Measurements from ENCODE around the gene SLC22A23. TPM values are rescaled to one million over a fixed set of nuclear protein-coding genes. Genes with fewer than 3 reads are reported as not detected.

The SLC22A23 gene
- total RNA-seq, 1 donor from 2014 or later = 0.95 TPM

GRCh38 chr6:3233904-3234303 lies 222.9 kb downstream of the SLC22A23 start:
- POLR2A ChIA-PET = no interaction called here
- CTCF ChIA-PET = interaction anchor here (1.0 kb wide), 1 partner anchor 18 kb away, joined by 3 read pairs; no protein-coding TSS in a partner anchor
- Mint-ChIP-seq H3K4me1 (peaks cover 33% of the 10 kb centered on the region), H3K4me3 (no peak overlapping the region), H3K9me3 (no peaks in the 10 kb centered on the region), H3K27ac (no peak overlapping the region), H3K36me3 (ENCODE audit: low read depth) (no peaks in the 10 kb centered on the region), H3K27me3 (peaks cover 61% of the 10 kb centered on the region)
- no peak for DNase-seq
- intact Hi-C loops (cut with micrococcal nuclease) = loop anchor here (10.0 kb wide), 1 partner anchor 1609 kb away; no protein-coding TSS in a partner anchor
- TF ChIP-seq, protein P1, sequence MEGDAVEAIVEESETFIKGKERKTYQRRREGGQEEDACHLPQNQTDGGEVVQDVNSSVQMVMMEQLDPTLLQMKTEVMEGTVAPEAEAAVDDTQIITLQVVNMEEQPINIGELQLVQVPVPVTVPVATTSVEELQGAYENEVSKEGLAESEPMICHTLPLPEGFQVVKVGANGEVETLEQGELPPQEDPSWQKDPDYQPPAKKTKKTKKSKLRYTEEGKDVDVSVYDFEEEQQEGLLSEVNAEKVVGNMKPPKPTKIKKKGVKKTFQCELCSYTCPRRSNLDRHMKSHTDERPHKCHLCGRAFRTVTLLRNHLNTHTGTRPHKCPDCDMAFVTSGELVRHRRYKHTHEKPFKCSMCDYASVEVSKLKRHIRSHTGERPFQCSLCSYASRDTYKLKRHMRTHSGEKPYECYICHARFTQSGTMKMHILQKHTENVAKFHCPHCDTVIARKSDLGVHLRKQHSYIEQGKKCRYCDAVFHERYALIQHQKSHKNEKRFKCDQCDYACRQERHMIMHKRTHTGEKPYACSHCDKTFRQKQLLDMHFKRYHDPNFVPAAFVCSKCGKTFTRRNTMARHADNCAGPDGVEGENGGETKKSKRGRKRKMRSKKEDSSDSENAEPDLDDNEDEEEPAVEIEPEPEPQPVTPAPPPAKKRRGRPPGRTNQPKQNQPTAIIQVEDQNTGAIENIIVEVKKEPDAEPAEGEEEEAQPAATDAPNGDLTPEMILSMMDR (IDR thresholded peaks at IDR 0.05) = no peak
- ATAC-seq (ENCODE audit: low read depth) = no peak

- POLR2A ChIA-PET = no interaction called here
- Mint-ChIP-seq H3K9me3 (no peaks in the 10 kb centered on the region), H3K36me3 (ENCODE audit: low read depth) (no peaks in the 10 kb centered on the region), H3K4me3 (no peak overlapping the region), H3K27me3 (peaks cover 61% of the 10 kb centered on the region), H3K4me1 (peaks cover 37% of the 10 kb centered on the region), H3K27ac (no peak overlapping the region)
- no peak for ATAC-seq (ENCODE audit: low read depth)
- TF ChIP-seq, protein P1 (IDR thresholded peaks at IDR 0.05) = no peak
- intact Hi-C loops (cut with micrococcal nuclease) = loop anchor here (10.0 kb wide), 1 partner anchor 1609 kb away; no protein-coding TSS in a partner anchor
- DNase-seq = no peak
- CTCF ChIA-PET = interaction anchor here (1.0 kb wide), 1 partner anchor 18 kb away, joined by 3 read pairs; no protein-coding TSS in a partner anchor
Observed at GRCh38 chr6:3233321-3233720, 223.5 kb downstream of the SLC22A23 start.

DNA sequence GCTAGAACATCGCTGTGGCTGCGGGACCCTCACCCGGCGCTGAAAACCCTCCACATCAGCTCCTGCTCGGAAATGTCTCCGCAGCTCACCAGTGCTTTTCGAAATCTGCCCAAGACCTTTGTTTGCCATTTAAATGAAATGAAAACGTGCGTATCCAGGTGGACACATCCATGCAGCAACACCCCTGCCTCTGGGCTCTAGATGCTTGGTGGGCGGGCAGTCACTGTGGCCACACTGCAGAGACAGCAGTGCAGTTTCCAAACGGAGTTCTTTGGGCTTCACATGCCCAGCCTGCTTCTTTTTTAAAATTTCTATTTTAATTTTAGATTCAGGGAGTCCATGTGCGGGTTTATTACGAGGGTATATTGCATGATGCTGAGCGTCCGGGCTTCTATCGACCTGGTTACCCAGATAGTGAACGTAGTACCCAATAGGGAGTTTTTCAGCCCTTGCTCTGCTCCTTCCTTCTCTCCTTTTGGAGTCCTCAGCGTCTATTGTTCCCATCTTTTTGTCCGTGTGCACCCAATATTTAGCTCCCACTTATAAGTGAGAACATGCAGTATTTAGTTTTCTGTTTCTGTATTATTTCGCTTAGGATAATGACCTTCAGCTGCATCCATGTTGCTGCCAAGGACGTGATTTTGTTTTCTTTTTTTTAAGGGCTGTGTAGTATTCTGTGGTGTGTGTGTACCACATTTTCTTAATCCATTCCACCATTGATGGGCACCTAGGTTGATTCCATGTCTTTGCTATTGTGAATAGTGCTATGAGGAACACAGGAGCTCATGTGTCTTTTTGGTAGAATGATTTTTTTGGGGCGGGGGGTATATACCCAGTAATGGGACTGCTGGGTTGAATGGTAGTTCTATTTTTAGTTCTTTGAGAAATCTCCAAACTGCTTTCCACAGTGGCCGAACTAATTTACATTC lies 224.6 kb downstream of the SLC22A23 start:
- ATAC-seq (ENCODE audit: low read depth) (no peak), DNase-seq (no peak)
- ChIA-PET POLR2A (no interaction called here), CTCF (no interaction called here)
- TF ChIP-seq, protein P1 (IDR thresholded peaks at IDR 0.05) = no peak
- peaks cover 59% of the 10 kb centered on the region for H3K27me3 Mint-ChIP-seq
- peak overlapping the region; percentile 21 for H3K4me3 Mint-ChIP-seq
- H3K36me3 Mint-ChIP-seq (ENCODE audit: low read depth) = no peaks in the 10 kb centered on the region
- intact Hi-C loops (cut with micrococcal nuclease) = loop anchor here (10.0 kb wide), 1 partner anchor 1607 kb away; no protein-coding TSS in a partner anchor
- no peaks in the 10 kb centered on the region for H3K9me3 Mint-ChIP-seq
- no peak overlapping the region for H3K27ac Mint-ChIP-seq
- peaks cover 40% of the 10 kb centered on the region for H3K4me1 Mint-ChIP-seq

DNA sequence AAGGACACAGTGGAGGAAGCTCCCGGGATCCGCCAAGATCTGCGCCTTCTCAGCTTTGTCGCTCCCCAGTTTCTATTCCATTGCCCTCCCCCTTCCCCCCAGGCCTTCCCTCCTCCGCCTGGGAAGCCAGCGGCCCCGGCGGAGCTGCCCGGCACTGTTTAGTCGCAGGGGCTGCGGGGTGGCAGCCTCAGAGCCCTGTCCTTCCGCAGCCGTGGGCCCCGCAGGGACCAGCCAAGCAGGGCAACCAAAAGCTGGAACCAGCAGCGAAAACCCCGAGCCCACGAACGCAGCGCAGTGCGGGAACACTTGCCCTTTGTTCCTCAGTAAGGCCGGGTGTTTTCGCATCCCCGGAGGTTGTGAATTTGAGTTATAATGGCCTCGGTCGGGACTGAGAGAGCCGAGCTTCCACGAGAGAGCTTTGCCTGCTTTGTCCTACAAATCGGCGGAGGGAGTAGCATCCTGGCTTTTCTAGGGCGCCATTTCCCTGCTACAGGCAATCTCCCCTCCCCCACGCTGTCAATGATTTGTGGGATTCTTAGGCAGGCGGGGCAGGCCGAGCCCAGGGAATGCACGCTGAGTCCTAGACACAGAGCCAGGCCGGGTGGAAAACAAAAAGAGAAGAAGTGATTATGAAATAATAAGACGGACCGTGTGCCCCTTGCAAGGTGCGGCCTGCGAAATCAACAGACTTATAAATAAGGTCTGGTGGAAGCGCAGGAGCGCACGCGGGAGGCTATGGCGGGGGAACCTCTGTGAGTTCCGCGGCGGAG lies 225.4 kb downstream of the SLC22A23 start:
- Mint-ChIP-seq H3K4me1 (peaks cover 47% of the 10 kb centered on the region), H3K4me3 (peak overlapping the region; percentile 21), H3K27ac (no peak overlapping the region), H3K36me3 (ENCODE audit: low read depth) (no peaks in the 10 kb centered on the region), H3K9me3 (no peaks in the 10 kb centered on the region), H3K27me3 (peaks cover 65% of the 10 kb centered on the region)
- TF ChIP-seq, protein P1 (IDR thresholded peaks at IDR 0.05) = no peak
- CTCF ChIA-PET = interaction anchor here (0.8 kb wide), 1 partner anchor 19 kb away, joined by 3 read pairs; no protein-coding TSS in a partner anchor
- no peak for DNase-seq
- POLR2A ChIA-PET = interaction anchor here (1.1 kb wide), 1 partner anchor 9 kb away, joined by 3 read pairs; no protein-coding TSS in a partner anchor
- intact Hi-C loops (cut with micrococcal nuclease) = loop anchor here (1.0 to 10.0 kb wide), 2 partner anchors 20 to 1607 kb away; no protein-coding TSS in a partner anchor
- ATAC-seq (ENCODE audit: low read depth) = no peak

Measured in activated B cell treated with CpG ODN at 0.5 μM for 24 hours (primary cell).